Measurements from ENCODE around the gene SDK2. TPM values are rescaled to one million over a fixed set of nuclear protein-coding genes. Genes with fewer than 3 reads are reported as not detected.

SDK2 gene
- total and polyA plus RNA-seq, 2 of the 4 experiments (the other 2 are of a cell fraction) = under 0.01 to 0.03 TPM

DNA sequence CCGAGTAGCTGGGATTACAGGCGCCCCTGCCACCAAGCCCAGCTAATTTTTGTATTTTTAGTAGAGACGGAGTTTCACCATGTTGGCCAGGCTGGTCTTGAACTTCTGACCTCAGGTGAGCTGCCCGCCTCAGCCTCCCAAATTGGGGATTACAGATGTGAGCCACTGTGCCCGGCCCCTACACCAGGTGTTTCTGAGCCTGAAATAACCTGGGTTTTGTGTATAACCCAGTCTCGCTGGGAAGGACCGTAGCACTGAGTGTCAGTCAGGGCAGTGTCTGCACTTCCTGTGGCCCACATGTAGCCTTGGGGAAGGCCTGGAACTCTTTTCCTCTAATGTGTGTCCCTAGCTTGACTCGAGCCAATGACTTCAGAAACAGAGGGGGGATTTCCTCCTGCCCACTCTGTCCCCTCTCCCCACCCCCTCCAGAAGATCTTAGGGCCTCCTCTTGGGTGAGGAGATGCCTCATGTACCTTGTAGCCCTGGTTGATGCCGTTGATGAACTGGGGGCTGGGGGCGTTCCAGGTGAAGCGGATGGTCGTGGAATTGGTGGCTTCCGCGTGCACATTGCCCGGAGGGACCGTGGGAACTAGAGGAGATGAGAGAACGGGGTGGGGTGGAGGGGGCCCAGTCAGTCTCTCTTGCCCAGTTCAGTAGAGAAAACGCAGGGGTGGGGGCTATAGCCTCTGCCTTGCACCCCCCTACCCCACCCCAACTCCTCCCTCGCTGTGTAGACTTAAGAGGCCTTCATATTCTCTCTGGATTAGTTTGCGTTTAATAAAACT lies 229.9 kb downstream of the SDK2 start:
- CTCF ChIA-PET = no interaction called here
- DNase-seq (no peak), ATAC-seq (ENCODE audit: low read depth) (no peak)
- intact Hi-C loops (cut with micrococcal nuclease) (no loop called here), in situ Hi-C loops (cut with MboI; ENCODE audit: low sequenced_read_pairs) (no loop called here), dilution Hi-C loops (cut with HindIII; ENCODE audit: low sequenced_read_pairs, unreplicated experiment) (no loop called here)
- no CpG with 5 or more reads among the region's 20 CpGs for WGBS, 2 experiments (ENCODE audit: extremely low coverage in 2 of 2, insufficient read length in 1 of 2)
- Histone ChIP-seq H2BK120ac (ENCODE audit: low read depth, low read length) (no peak overlapping the region), H3K27ac (ENCODE audit: insufficient read depth, low read length) (no peak overlapping the region), H2BK20ac (ENCODE audit: low read depth, low read length) (no peak overlapping the region), H4K8ac (ENCODE audit: low read depth in 2 of 2, low read length in 2 of 2) (no peak overlapping the region), H2BK5ac (ENCODE audit: low read depth, low read length, poor library complexity, severe bottlenecking) (no peak overlapping the region), H3K9me3 (ENCODE audit: control insufficient read depth, insufficient read depth, low read length) (no peaks in the 10 kb centered on the region), H3K18ac (ENCODE audit: low read depth, low read length) (no peak overlapping the region), H4K91ac (ENCODE audit: insufficient read depth, low read depth, low read length) (no peak overlapping the region), H3K4me3 (ENCODE audit: insufficient read depth, low read depth, low read length) (no peak overlapping the region), H3K9ac (ENCODE audit: low read depth, low read length) (no peak overlapping the region), H3K36me3 (ENCODE audit: control insufficient read depth, insufficient read depth, low read length) (no peaks in the 10 kb centered on the region), H3K79me1 (ENCODE audit: low read depth in 1 of 2, low read length in 2 of 2) (no peaks in the 10 kb centered on the region), H3K4me1 (ENCODE audit: control insufficient read depth, insufficient read depth, low read length) (no peaks in the 10 kb centered on the region), H2AFZ (replicated peaks; ENCODE audit: low read length, poor library complexity) (no peak overlapping the region), H4K20me1 (ENCODE audit: insufficient read depth, low read length) (no peaks in the 10 kb centered on the region), H3K27me3 (ENCODE audit: control insufficient read depth, insufficient read depth, low read length) (peaks cover 5% of the 10 kb centered on the region; the same call in 1 of the 2 replicates), H3K9me1 (ENCODE audit: insufficient read depth, low read length) (no peaks in the 10 kb centered on the region), H3K56ac (ENCODE audit: extremely low read depth, insufficient read depth, low read length) (no peak overlapping the region), H2AK9ac (replicated peaks; ENCODE audit: low read depth, low read length, poor library complexity) (no peak overlapping the region), H4K5ac (ENCODE audit: low read depth, low read length) (no peak overlapping the region), H3K14ac (replicated peaks; ENCODE audit: low read depth, low read length) (no peak overlapping the region), H2BK15ac (ENCODE audit: low read depth, low read length) (no peak overlapping the region), H3K4ac (ENCODE audit: low read depth, low read length) (no peak overlapping the region), H2AK5ac (ENCODE audit: low read depth, low read length) (no peak overlapping the region), H3K23ac (ENCODE audit: low read depth, low read length) (no peak overlapping the region), H3K4me2 (ENCODE audit: low read depth, low read length) (no peak overlapping the region)
- BruUV-seq (replicated peaks) = no TSS peak
- POLR2A ChIA-PET (ENCODE audit: unreplicated experiment) = no interaction called here
- TF ChIP-seq MAFK (IDR thresholded peaks at IDR 0.05; ENCODE audit: low read depth, low read length) (no peak), RAD21 (IDR thresholded peaks at IDR 0.05; ENCODE audit: low read length) (no peak)
